H54 (cell line): ENCODE measurements around the gene ITPKB.
"Not testable (repeated sequence)": the region's sequence is repeated elsewhere in the genome, so short reads cannot be mapped to it uniquely, and the experiment has no call there.

Source experiments
- DNase-seq: peaks from one replicate; pipeline ENCODE4 v3.0.0; 2011; ENCODE audit warnings: low spot score, mixed read lengths; ENCODE audit not compliant: insufficient read length
- FAIRE-seq: peaks from 3 replicates; lab custom pipeline; 2011; peaks lifted over from hg19 to GRCh38; lab: Jason Lieb, UNC
- POLR2A ChIP-seq: IDR thresholded peaks from 2 replicates; pipeline ENCODE4 v1.6.1; 2011; ENCODE audit warnings: low read depth, mild to moderate bottlenecking, low read length

The ITPKB gene

DNA sequence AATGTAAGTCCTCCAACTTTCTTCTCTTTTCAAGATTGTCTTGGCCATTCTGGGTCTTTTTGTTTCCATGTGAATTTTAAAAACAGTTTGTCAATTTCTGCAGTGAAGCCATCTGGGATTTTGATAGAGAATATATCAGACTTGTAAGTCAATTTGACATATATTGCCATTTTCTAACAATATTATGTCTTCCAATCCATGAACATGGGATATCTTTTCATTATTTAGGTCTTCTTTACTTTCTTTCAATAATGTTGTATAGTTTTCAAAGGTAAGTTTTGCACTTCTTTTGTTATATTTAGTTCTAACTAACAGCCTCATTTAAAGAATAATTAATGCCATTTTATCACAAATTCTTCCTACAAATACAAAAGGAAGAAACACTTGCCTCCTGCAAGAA is 117.1 kb downstream of the ITPKB start:
- DNase-seq (no peak), FAIRE-seq (no peak)
- no peak for TF ChIP-seq POLR2A

DNA sequence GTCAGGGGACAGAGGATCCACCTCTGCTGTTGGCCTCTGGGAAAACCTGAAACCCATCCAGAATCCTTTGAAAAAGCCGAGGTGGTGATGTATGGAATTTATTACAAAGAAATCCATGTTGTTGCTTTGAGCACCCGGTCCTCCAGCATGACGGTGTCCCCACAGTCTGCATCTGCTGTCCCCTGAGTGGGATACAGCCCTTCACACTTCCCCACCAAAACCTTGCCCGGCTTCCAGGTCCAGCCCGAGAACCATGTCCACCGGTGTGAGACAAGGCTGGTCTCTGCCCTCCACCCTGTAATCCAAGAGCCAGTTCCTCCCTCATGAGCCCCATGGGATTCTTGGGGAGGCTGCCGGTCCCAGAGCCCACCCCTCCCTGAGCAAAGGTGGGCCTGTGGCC is 120.1 kb downstream of the ITPKB start:
- no peak for TF ChIP-seq POLR2A
- FAIRE-seq: no peak
- DNase-seq: no peak

DNA sequence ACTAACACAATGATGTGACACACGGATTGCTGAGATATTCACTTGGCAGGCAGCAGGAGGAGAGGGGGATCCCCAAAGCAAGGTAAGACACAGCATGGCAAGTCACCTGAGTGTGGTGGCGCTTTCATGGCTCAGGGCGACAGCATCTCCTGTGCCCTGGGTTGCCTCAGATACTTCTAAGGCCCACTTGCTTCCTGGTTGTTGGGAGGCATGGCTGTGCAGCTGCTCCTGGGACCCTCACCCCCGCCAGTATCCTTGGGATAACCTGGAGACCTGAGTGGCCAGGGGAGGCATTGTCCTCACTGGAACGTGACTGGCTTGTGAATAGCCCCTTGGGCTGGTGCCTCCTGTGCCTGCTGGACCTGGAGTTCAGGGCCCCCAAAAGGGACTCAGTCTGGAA is 120.7 kb downstream of the ITPKB start:
- DNase-seq: no peak
- no peak for FAIRE-seq

DNA sequence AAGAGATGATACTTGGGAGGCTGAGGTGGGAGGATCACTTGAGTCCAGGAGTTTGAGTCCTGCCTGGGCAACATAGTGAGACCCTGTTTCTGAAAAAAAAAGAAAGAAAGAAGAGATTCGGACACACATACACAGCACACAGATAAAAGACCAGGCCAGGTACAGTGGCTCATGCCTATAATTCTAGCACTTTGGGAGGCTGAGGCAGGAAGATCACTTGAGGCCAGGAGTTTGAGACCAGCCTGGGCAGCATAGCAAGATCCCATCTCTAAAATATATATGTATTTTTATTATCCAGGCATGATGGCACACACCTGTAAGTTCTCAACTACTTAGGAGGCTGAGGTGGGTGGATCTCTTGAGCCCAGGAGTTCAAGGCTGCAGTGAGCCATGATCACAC is 121.4 kb downstream of the ITPKB start:
- DNase-seq, FAIRE-seq: not testable (repeated sequence)

More for the DNA sequence above, 120.7 kb downstream of the ITPKB start:
- TF ChIP-seq POLR2A: no peak

DNA sequence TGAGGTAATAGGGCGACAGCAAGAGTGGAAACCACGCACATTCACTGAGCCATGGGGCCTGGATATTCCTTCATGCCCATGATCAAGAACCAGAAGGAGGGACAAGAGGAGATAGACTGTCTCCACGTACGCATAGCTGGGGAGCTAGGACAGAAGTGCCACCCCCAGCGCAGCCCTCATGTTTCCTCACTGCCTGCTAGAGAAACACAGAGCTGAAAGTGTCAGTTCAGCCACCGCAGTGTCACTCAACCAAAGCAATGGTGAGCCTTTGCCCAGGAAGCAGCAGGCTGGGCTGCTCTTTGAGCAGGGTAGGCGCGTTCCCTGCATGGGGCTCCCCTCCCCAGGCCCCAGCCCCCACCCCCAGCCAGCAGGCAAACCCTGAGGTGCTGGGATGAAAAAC is 122.0 kb downstream of the ITPKB start:
- no peak for DNase-seq
- FAIRE-seq: no peak
- TF ChIP-seq POLR2A: no peak

DNA sequence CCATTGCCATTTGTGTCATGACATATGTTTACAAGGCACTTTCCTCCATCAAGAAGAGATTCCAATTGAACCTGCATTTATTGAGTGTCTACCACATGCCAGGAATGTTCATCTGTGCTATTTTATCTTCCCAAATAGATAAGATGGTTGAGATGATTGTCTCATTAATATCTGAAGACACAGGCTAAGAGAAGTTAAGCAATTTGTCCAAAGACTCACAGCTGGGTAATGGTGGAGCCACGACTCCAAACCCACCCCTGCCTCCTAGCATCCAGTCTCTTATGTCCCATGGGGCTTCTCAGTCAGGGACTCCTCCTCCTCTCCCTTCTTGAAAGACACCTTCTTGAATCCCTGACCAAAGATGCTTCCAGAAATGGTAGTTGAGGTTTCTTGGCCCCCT is 122.4 kb downstream of the ITPKB start:
- no peak for DNase-seq
- no peak for TF ChIP-seq POLR2A
- no peak for FAIRE-seq

DNA sequence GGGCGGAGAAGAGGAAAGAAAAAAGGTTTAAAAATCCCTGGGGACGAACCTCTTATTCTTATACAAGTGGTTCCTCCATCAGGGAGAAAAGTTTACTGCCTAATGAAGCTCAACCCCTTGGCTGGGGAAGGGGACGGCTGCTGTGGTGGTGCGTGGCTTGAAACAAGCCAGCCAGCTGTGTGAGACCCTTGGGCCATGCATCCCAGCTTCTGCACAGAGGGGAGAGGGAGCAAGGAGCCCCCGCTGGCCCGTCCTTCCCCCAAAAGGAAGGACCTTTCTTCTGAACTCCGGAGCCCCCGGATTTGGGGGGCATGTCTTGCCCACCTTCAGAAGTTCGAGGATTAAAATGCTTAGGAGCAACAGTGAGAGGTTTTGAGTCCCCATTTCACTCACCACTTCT is 123.2 kb downstream of the ITPKB start:
- TF ChIP-seq POLR2A: no peak
- DNase-seq (no peak), FAIRE-seq (no peak)

DNA sequence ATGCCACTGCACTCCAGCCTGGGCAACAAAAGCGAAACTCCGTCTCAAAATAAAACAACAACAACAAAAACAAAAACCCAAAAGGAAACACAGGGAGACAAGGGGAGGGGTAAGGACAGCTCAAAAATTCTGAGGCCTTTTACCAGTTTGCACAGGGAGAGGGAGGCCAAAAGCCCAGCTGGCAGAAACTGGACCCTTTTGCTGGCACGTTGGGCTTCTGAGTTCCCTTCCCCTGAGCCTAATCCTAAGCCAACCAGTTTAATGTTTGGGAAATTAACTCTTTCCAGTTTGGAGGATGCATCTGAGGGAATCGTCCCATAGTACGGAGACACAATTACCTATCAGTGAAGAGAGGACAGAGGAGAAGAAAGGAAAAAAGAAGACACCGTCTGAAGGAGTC is 127.1 kb downstream of the ITPKB start:
- FAIRE-seq, DNase-seq: not testable (repeated sequence)

DNA sequence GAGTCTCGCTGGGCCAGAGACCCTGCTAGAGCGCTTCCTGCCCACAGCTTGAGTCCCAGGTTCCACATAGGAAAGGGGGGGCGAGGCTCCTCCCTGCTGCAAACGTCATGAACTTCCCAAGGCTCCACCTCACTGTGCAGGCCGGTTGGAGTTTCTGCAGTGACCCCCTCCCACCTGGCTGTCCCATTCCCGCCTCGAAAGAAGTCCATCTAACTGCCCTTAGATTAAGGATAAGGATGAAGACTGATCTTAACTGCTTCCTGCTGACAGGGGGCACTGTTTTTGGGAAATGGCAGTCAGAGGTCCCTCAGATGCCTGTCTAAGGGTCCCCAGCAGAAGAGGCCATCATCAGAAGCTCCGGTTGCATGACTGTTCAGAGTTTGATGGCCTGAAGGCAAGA is 127.8 kb downstream of the ITPKB start:
- TF ChIP-seq POLR2A: no peak
- DNase-seq (no peak), FAIRE-seq (no peak)

DNA sequence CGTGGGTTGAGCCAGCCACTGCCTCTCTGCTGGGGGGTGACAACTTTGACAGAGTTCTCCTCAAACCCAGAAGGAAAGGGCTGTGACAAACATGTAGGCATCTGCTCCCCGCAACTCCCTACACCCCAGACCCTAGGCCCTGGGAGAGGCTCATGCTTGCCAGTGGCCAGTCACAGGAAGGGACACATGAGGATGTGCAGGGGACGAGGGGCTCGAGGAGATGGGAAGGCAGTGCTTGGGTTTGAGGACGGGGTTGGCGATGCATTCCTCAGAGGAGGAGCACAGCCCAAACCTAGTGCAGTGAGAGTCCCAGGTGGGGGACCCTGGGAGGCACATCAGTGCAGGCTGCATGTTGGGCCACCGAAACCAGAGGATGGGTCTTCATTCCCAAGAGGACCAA is 128.4 kb downstream of the ITPKB start:
- DNase-seq: no peak
- no peak for FAIRE-seq
- no peak for TF ChIP-seq POLR2A

DNA sequence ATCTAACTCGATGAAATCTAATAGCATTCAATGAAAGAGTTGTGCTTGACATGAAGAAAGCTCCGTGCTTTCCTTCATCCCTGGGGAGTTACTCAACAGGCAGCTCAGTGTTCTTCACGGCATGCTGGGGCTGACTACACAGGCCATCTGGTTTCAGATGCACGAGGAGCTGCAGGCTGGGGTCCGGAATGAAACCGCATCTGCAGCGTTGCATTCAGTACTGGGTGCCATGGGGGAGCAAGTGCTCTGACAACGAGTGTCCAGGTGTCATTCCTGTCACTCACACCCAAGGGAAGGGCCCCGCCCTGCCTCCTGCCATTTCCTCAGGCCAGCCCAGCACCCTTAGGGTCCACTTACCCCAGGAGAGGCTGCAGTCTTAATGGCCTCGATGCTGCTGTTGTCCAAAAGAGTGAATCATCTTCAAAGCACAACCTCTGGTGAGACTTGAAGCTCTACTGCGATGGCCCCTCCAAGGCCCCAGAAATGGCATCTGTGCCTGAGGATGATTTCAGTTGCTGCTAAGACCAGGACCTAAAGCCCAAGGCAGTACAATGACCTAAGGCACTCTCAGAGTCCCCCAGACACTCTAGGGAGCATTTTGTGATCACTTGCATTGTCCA is 129.1 kb downstream of the ITPKB start:
- FAIRE-seq (no peak), DNase-seq (no peak)

DNA sequence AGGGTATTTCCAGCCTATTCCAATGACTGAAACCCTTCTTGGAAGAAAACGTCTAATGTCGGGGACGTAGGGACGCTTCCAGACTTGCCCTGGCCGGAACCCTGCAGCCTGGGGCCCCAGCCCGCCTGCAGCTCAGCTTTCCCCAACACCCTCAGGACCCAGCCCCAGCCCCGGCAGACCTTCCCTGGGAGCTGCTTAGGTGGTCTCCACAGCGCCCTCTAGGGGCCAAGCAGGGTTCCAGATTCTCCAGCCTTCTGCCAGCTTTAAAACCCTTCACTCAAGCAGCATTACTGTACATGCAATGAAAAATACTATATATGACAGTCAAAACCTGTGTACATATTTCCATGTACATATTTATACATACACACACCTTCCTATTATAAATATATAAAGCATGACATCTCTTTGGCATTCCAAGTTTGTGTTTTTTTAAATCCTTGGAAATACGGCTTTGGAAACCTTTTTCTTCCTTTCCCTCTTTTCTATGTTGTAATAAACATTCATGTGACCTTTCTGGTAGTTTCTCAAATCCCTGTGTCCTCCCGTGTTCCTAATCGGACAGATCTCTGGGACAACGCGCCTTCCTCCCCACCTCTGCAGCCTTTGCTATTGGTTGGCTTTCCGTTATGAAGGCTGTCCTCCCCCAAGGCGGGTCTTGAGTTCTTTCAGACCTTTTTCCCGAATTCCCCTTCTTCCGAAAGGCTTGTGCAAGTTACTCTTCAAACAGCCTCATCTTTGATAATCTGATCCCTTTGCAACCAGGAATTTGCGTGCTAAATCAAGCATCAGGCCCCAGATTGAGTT is 130.2 kb downstream of the ITPKB start:
- DNase-seq (peak; percentile 73), FAIRE-seq (no peak)
- no peak for TF ChIP-seq POLR2A

More for the DNA sequence above, 129.1 kb downstream of the ITPKB start:
- TF ChIP-seq POLR2A: no peak

DNA sequence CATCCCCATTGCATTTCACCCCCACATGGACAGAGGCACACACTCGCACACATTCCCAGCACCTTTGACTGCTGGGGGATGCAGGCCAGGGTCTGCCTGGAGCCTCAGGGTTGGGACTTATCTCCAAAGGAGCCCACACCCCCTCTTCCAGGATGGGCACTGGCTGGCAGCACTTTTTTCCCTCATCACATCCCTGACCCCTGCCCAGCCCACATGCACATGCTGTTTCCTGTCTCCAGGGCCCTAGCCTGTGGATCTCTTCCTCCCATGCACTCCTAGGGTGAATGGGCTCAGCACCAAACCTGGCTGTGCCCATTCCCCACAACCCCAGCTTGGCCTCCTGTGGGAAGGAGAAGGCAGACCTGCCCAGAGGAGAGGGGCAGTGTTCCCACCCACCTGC is 131.3 kb downstream of the ITPKB start:
- no peak for TF ChIP-seq POLR2A
- FAIRE-seq: no peak

DNA sequence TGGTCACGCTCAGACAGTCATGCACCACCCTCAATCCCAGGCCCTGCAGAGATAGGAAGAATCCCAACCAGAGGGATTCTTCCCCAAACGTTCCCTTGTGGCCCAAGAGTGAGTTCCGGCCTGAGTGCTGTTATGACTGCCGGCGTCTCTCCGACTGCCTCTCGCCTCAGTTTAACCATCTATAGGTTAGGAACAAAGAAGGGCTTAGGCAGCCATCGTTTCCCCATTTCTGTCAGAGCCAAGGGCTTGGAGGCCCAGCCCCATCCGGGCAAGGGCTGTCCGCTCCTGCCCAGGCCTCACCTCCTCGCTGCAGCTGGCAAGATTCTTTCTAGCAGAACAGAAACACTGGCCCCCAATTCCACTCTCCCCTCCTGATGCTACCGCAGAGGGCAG is 131.8 kb downstream of the ITPKB start:
- FAIRE-seq: no peak
- no peak for TF ChIP-seq POLR2A
- DNase-seq: no peak

More for the DNA sequence above, 131.3 kb downstream of the ITPKB start:
- DNase-seq: no peak
